ENCODE measurements around the gene KCNK15. TPM values are rescaled to one million over a fixed set of nuclear protein-coding genes. Genes with fewer than 3 reads are reported as not detected.

The KCNK15 gene
- total and polyA plus RNA-seq, 9 of the 15 experiments (the other 6 are each of a cell fraction or from before 2014, with no cell fraction given) = 0.03 to 0.30 (median 0.17) TPM; not detected in 5

DNA sequence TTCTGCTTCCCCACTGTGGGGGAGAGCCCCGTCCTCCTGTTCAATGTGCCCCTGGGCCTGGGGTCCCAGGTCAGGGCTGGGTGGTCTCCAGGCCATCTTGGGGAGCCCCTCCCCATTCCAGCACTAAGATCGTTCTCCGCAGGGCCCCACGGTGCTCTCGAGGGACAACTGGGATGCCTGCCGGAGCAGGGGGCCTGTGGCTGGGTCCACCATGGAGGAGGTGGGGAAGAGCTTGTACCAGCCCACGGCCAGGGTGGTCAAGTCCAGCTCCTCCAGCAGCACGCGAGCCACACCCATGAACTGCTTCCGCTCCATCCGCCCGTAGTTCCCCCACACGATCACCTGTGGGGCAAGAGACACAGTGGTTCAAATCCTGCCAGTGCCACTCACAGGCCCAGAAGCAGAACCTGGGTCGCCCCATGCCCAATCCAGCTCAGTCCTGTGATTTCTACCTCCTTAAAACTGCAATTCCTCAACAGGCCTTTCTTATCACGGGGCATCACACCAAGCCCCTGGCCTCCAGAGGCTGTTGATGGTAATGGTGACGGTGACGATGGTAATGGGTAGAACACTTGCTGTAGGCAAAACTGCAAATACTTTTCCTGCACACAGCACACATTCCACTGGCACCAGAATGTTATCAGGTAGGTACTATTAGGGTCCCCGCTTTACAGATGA, 10.5 kb downstream of the KCNK15 start:
- Histone ChIP-seq H2AFZ (ENCODE audit: low read depth, low read length) (no peak overlapping the region), H3K4me1 (replicated peaks in 1 of 2; ENCODE audit: control insufficient read depth in 2 of 2, insufficient read depth in 2 of 2, low read length in 2 of 2) (peaks cover 0 to 7% of the 10 kb centered on the region in 2 experiments; a peak in 2 of 5 replicates), H4K20me1 (replicated peaks; ENCODE audit: control insufficient read depth, insufficient read depth, low read length) (no peaks in the 10 kb centered on the region; the same call in none of the 2 replicates), H3K36me3 (ENCODE audit: control insufficient read depth, insufficient read depth, low read length) (no peaks in the 10 kb centered on the region), H3K4me3 (no peak overlapping the region), H3K9ac (ENCODE audit: insufficient read depth in 1 of 2, low read depth in 2 of 2, low read length in 2 of 2) (no peak overlapping the region), H3K9me1 (ENCODE audit: control insufficient read depth, insufficient read depth, low read length) (no peaks in the 10 kb centered on the region), H3K4me2 (ENCODE audit: insufficient read depth, low read length) (no peak overlapping the region), H3K27ac (ENCODE audit: extremely low read depth, low read depth, low read length) (no peak overlapping the region), H3K79me2 (ENCODE audit: control insufficient read depth, insufficient read depth, low read length) (no peaks in the 10 kb centered on the region), H3K27me3 (ENCODE audit: control insufficient read depth in 2 of 2, insufficient read depth in 2 of 2, low read length in 2 of 2) (peaks cover 14 to 87% of the 10 kb centered on the region in 2 experiments; a peak in 4 of 5 replicates), H3K9me3 (replicated peaks; ENCODE audit: control insufficient read depth, insufficient read depth, low read depth, low read length) (no peaks in the 10 kb centered on the region)
- in situ Hi-C loops (cut with MboI) (no loop called here), intact Hi-C loops (cut with micrococcal nuclease) (no loop called here)
- WGBS (ENCODE audit: insufficient coverage, low coverage, missing lambda C conversion rate) = 1% methylated on average over 17 of the region's 18 CpGs
- no TSS peak for BruUV-seq (replicated peaks)
- ATAC-seq (no peak), DNase-seq (ENCODE audit: extremely low read depth in 1 of 4, low spot score in 3 of 4) (no peak), FAIRE-seq (no peak)
- no peak for TF ChIP-seq DMBX1 (CRISPR knock-in tag; IDR thresholded peaks at IDR 0.05; ENCODE audit: borderline replicate concordance)
- TF ChIP-seq, protein P1, sequence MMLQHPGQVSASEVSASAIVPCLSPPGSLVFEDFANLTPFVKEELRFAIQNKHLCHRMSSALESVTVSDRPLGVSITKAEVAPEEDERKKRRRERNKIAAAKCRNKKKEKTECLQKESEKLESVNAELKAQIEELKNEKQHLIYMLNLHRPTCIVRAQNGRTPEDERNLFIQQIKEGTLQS (IDR thresholded peaks at IDR 0.05) = no peak
- TF ChIP-seq, protein P1 (CRISPR knock-in tag; conservative IDR thresholded peaks at IDR 0.05) = no peak
- no peak for TF ChIP-seq HDAC6 (IDR thresholded peaks at IDR 0.05; ENCODE audit: low read depth, low read length)
- TF ChIP-seq TSC22D4 (tag; IDR thresholded peaks at IDR 0.05) = no peak
- TF ChIP-seq NCOA6 (IDR thresholded peaks at IDR 0.05) = no peak
- POLR2A ChIA-PET = interaction anchor here (1.1 kb wide), 1 partner anchor 128 kb away, joined by 3 read pairs; no protein-coding TSS in a partner anchor
- CTCF ChIA-PET (ENCODE audit: low intra/inter-chr PET ratio) = no interaction called here
